H1 (cell line): ENCODE results near the gene STX11. TPM values are rescaled to one million over a fixed set of nuclear protein-coding genes. Genes with fewer than 3 reads are reported as not detected.

Experiments used
- BRCA1 ChIP-seq: IDR thresholded peaks from 2 replicates; pipeline ENCODE4 v1.6.1; 2012; ENCODE audit warnings: low read depth, low read length, improper control_type of control experiment
- CHD7 ChIP-seq: fragments of 300-600 bp; sonication (generic); IDR thresholded peaks from 2 replicates; pipeline ENCODE4 v1.7.1; 2012; ENCODE audit warnings: low read length, moderate library complexity, mild to moderate bottlenecking, inconsistent platforms; ENCODE audit not compliant: insufficient replicate concordance
- FOSL1 ChIP-seq: IDR thresholded peaks from 2 replicates; pipeline ENCODE4 v1.6.1; 2011; ENCODE audit warnings: mild to moderate bottlenecking, low read depth, low read length, moderate library complexity; ENCODE audit not compliant: insufficient read depth
- GABPA ChIP-seq: IDR thresholded peaks from 2 replicates; pipeline ENCODE4 v1.6.1; 2011; ENCODE audit warnings: mild to moderate bottlenecking, low read length, moderate library complexity, borderline replicate concordance; ENCODE audit not compliant: insufficient read depth
- KDM5A ChIP-seq: fragments of 200-600 bp; IDR thresholded peaks from 2 replicates; pipeline ENCODE4 v1.7.1; 2012; ENCODE audit warnings: mild to moderate bottlenecking, low read length, inconsistent platforms, mixed read lengths
- SIX5 ChIP-seq: IDR thresholded peaks from 2 replicates; pipeline ENCODE4 v1.6.1; 2011; ENCODE audit warnings: mild to moderate bottlenecking, low read depth, low read length
- TBP ChIP-seq: IDR thresholded peaks from 2 replicates; pipeline ENCODE4 v1.6.1; 2011; ENCODE audit warnings: low read depth, low read length, improper control_type of control experiment
- TEAD4 ChIP-seq: IDR thresholded peaks from 2 replicates; pipeline ENCODE4 v1.6.1; 2012; ENCODE audit warnings: low read depth, low read length, inconsistent platforms, mixed read lengths
- ZNF274 ChIP-seq: IDR thresholded peaks from 2 replicates; pipeline ENCODE4 v1.7.0; 2012; ENCODE audit warnings: low read length, borderline replicate concordance; ENCODE audit errors: extremely low read depth
- polyA plus RNA-seq, 7 experiments: library from polyadenylated mRNA; depleted of rRNA in 3 of 7; stranded (reverse) in 5 of 7; unstranded in 2 of 7; fragments of >200 nt in 5 of 7; fragments of 200-250 nt in 2 of 7; gene quantifications; 1 replicate in 5 of 7; 2 replicates in 1 of 7; 4 replicates in 1 of 7; pipeline versions ENCODE4 v1.2.1 to v1.2.3, GENCODE V29; 2011 to 2013; ENCODE audit warnings: missing spikeins in 2 of 7, mixed read lengths in 2 of 7
- total RNA-seq: library from RNA; stranded (reverse); fragmentation: NEBNext Ultra II Directional; extraction: Animal tissue kit (Norgen Biotek cat#: 25700); gene quantifications from 2 replicates; pipeline ENCODE4 v1.2.1, GENCODE V29; 2021

STX11 gene
- total and polyA plus RNA-seq, 2 of the 8 experiments (the other 6 are each of a cell fraction or from before 2014, with no cell fraction given): 0.15 to 0.34 TPM

- TF ChIP-seq CHD7 (no peak), TEAD4 (no peak), FOSL1 (no peak), KDM5A (no peak), SIX5 (no peak), GABPA (no peak), BRCA1 (no peak), ZNF274 (no peak), TBP (no peak)
Observed at GRCh38 chr6:144170044-144170443, 19.7 kb downstream of the STX11 start (continued).
